Neural progenitor cell (in vitro differentiated cells): ENCODE results near the gene NAALAD2.

Source experiments
- EZH2 ChIP-seq: fragments of 200-600 bp; sonication (generic); IDR thresholded peaks from 2 replicates; pipeline ENCODE4 v1.6.1; 2017; ENCODE audit warnings: antibody characterized with exemption, mild to moderate bottlenecking, moderate library complexity
- TF ChIP-seq, protein P1 (sequence below): fragments of 200-600 bp; sonication (generic); IDR thresholded peaks from 2 replicates; pipeline ENCODE4 v1.5.1; 2017; ENCODE audit warnings: antibody characterized with exemption, mild to moderate bottlenecking

DNA sequence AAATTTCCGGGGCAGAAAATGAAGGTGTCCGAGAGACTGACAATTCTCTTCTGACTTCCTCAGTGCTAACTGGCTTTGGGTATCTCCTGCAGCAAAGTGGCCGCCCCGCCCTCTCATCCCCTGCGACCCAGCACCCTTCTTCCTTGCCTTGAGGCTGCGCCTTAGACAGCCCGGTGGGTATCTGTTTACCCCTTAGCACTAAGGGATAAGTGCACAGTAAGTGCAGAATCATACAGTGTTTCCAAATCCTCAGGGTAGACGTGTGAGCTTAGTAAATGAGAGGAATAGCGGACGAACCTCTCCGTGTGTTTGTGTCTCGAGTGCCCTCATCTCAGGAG is 88.8 kb downstream of the NAALAD2 start:
- TF ChIP-seq, protein P1, sequence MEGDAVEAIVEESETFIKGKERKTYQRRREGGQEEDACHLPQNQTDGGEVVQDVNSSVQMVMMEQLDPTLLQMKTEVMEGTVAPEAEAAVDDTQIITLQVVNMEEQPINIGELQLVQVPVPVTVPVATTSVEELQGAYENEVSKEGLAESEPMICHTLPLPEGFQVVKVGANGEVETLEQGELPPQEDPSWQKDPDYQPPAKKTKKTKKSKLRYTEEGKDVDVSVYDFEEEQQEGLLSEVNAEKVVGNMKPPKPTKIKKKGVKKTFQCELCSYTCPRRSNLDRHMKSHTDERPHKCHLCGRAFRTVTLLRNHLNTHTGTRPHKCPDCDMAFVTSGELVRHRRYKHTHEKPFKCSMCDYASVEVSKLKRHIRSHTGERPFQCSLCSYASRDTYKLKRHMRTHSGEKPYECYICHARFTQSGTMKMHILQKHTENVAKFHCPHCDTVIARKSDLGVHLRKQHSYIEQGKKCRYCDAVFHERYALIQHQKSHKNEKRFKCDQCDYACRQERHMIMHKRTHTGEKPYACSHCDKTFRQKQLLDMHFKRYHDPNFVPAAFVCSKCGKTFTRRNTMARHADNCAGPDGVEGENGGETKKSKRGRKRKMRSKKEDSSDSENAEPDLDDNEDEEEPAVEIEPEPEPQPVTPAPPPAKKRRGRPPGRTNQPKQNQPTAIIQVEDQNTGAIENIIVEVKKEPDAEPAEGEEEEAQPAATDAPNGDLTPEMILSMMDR: no peak
- no peak for TF ChIP-seq EZH2
